Activated CD8-positive, alpha-beta memory T cell treated with anti-CD3 and anti-CD28 coated beads, Interleukin-2, amount 10 ng/mL, durations not matched to agents 7 days and 5 days (primary cell): ENCODE measurements around the gene UVRAG. TPM values are rescaled to one million over a fixed set of nuclear protein-coding genes. Genes with fewer than 3 reads are reported as not detected.
"Not testable (repeated sequence)": the region's sequence is repeated elsewhere in the genome, so short reads cannot be mapped to it uniquely, and the experiment has no call there.

Experiments
- ATAC-seq: fragments of 150-1000 bp; cut with Tn5 transposase; one replicate; pipeline ENCODE4 v1.10.0; 2021; ENCODE audit warnings: moderate library complexity
- CTCF ChIA-PET: fragments of 350-600 bp; sonication (Branson Sonifier 250); formaldehyde crosslinking; loops from one replicate; lab custom pipeline; 2021; ENCODE audit warnings: antibody characterized with exemption; lab: Charles Lee
- DNase-seq: peaks from one replicate; pipeline ENCODE4 v3.0.0-alpha.2; 2020
- H3K27ac Mint-ChIP-seq: one replicate; pipeline ENCODE4 v1.8.0; 2021; ENCODE audit warnings: mild to moderate bottlenecking, mixed read lengths
- H3K27me3 Mint-ChIP-seq: one replicate; pipeline ENCODE4 v1.8.0; 2021; ENCODE audit warnings: mixed read lengths
- H3K36me3 Mint-ChIP-seq: one replicate; pipeline ENCODE4 v1.8.0; 2021; ENCODE audit warnings: mild to moderate bottlenecking, mixed read lengths
- H3K4me1 Mint-ChIP-seq: one replicate; pipeline ENCODE4 v1.8.0; 2021; ENCODE audit warnings: mixed read lengths
- H3K4me3 Mint-ChIP-seq: one replicate; pipeline ENCODE4 v1.8.0; 2021; ENCODE audit warnings: mild to moderate bottlenecking, moderate library complexity, mixed read lengths
- H3K9me3 Mint-ChIP-seq: one replicate; pipeline ENCODE4 v1.8.0; 2022; ENCODE audit warnings: low read depth, mixed read lengths
- total RNA-seq, 2 experiments: library from RNA; stranded (reverse); gene quantifications; one replicate each; pipeline ENCODE4 v1.2.3, GENCODE V29; 2021

Gene UVRAG
- total RNA-seq, 2 experiments from 2014 or later, result 17.4 to 25.5 TPM

DNA sequence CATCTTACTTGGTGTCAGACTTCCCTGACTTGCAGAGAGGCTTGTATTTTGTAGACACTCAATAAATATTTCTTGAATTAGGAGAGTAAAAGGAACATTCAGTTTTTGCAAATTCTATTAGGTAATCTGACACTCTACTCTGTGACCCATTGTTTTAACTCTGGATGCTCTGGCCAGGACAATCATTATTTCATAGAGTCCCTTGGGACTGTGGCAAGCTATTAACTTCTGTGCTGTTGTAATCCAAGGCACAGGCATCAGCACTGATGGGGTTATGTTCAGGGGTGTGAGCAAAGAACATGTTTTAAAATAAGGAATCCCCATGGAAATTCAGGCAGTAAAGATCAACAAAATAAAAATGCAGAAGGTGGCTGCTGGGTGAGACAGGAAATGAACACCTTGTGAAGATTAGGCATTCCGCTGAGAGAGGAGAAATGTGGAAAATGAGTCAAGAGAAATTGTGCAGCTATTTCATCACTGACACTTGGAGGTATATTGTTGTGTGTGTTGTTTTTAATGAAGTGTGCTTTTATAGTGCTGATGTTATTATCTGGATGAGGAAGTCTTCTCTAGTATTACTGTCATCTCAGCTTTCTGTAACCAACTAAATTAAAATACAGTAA lies 216.1 kb downstream of the UVRAG start:
- Mint-ChIP-seq H3K27ac (no peak overlapping the region), H3K9me3 (no peaks in the 10 kb centered on the region), H3K4me1 (no peaks in the 10 kb centered on the region), H3K36me3 (peaks cover 15% of the 10 kb centered on the region), H3K4me3 (no peak overlapping the region), H3K27me3 (no peaks in the 10 kb centered on the region)
- DNase-seq (no peak), ATAC-seq (no peak)
- CTCF ChIA-PET, result no interaction called here

DNA sequence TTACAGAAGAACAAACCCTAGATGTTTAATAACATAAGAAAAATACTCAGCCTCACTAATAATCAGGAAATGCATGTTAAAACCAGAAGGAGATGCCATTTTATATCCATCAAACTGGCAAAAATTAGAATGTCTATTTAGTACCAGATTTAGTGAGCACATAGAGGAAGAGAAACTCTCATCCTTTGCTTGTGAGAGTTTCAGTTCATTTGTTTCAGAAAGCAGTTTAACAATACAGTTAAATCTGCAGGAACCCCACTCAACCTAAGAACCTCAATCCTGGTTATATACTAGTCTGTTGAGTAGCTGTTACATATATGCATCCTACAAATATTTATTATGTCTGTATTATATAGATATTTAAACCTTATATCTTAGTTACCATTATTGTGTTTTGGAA lies 218.7 kb downstream of the UVRAG start:
- Mint-ChIP-seq H3K36me3 (peaks cover 9% of the 10 kb centered on the region), H3K9me3 (no peaks in the 10 kb centered on the region)

DNA sequence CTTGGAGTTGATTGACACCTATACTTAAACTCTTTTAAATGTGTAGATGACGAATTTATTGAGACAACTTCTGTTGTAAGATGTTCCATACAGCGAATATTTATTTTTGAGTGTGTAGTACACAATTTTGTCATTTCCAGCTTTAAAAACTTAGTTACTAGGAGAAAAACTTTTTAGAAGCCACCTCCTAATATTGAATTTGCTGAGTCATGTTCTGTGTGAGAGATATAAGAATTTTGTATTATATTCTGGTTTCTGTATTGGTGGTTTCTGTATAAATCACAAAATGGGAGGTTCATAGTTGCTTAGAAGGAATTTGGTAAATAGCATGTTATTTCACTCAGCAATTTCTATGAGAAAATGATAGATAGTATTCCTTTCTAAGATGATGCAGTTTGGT lies 220.0 kb downstream of the UVRAG start:
- CTCF ChIA-PET, result no interaction called here
- Mint-ChIP-seq H3K9me3 (no peaks in the 10 kb centered on the region), H3K27me3 (no peaks in the 10 kb centered on the region), H3K27ac (no peak overlapping the region), H3K4me1 (no peaks in the 10 kb centered on the region), H3K4me3 (no peak overlapping the region), H3K36me3 (peaks cover 5% of the 10 kb centered on the region)
- DNase-seq, result no peak
- no peak for ATAC-seq

More for the DNA sequence above, 218.7 kb downstream of the UVRAG start:
- no peaks in the 10 kb centered on the region for H3K27me3 Mint-ChIP-seq
- no peak for DNase-seq
- H3K27ac Mint-ChIP-seq, result no peak overlapping the region
- no peaks in the 10 kb centered on the region for H3K4me1 Mint-ChIP-seq
- H3K4me3 Mint-ChIP-seq, result no peak overlapping the region
- no peak for ATAC-seq
- CTCF ChIA-PET, result interaction anchor here (1.0 kb wide), 1 partner anchor 9 kb away, joined by 3 read pairs; no protein-coding TSS in a partner anchor

DNA sequence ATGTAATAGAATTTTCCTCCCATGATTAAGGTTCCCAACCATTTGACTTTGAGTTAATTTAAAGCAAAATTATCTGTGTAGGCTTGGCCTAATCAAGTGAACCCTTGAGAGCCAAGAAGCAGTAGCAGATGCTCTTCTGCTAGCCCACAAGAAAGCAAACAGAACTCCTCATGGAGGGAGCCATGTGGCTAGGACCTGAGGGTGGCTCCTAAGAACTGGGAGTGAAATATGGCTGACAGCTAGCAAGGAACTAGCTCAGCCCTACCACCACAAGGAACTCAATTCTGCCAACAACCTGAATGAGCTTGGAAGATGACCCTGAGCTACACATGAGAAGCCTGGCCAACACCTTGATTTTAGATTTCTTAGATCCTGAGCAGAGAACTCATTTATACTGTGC lies 223.6 kb downstream of the UVRAG start:
- CTCF ChIA-PET, result interaction anchor here (1.5 kb wide), 1 partner anchor 141 kb away, joined by 4 read pairs; no protein-coding TSS in a partner anchor
- Mint-ChIP-seq H3K4me1 (no peaks in the 10 kb centered on the region), H3K4me3 (no peak overlapping the region), H3K27ac (no peak overlapping the region), H3K36me3 (peaks cover 5% of the 10 kb centered on the region), H3K27me3 (no peaks in the 10 kb centered on the region), H3K9me3 (no peaks in the 10 kb centered on the region)
- ATAC-seq, result no peak
- no peak for DNase-seq

DNA sequence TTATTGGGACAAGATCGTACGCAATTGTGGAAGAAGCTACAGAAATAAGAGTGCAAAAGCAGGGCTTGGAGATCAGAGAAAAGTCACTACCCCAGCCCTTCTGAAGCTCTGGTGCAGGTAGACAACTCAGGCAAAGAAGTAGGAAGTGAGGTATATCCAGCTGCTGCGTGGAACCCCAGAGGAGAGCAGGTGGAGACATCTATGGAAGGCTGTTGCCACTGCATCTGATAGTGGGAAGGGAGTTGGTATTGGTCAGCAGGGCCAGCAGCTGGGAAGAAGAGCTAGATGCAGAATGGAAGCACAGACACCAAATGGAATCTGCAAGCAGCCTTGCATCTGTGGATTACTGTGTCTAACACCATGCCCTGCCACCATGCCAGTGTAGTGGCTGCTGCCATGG lies 226.2 kb downstream of the UVRAG start:
- DNase-seq (no peak), ATAC-seq (no peak)
- Mint-ChIP-seq H3K4me1 (no peaks in the 10 kb centered on the region), H3K4me3 (no peak overlapping the region), H3K36me3 (peaks cover 7% of the 10 kb centered on the region), H3K9me3 (peaks cover 2% of the 10 kb centered on the region), H3K27me3 (no peaks in the 10 kb centered on the region), H3K27ac (no peak overlapping the region)
- CTCF ChIA-PET, result no interaction called here

DNA sequence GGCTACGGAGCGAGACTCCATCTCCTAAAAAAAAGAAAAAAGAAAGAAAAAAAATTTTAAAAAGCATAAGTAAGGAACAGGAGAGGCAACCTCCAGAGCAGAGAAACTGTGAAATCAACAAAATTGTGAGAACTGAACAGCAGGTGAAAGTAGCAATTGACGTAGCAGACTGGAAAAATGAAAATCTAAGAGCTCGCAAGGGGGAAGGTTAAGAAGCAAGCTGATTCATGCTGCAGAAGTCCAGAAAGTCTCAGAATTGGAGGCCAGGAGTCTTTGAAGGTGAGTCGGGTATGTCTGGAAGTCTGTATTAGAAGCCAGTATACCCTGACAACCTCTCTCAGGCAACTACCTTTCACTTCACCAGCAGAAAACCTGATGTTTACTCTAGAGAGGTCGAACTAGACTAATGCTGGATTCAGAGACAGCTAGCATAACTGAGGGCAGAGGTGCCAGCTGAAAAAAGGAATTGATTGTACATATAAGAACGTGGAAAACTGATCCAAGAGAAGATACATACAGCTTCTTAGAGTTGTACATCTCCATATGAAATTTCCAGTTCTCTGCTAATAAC lies 229.8 kb downstream of the UVRAG start:
- no peaks in the 10 kb centered on the region for H3K27me3 Mint-ChIP-seq
- CTCF ChIA-PET, result no interaction called here
- DNase-seq (no peak), ATAC-seq (no peak)
- H3K9me3 Mint-ChIP-seq, result peaks cover 14% of the 10 kb centered on the region
- no peak overlapping the region for H3K4me3 Mint-ChIP-seq
- no peak overlapping the region for H3K27ac Mint-ChIP-seq
- peaks cover 24% of the 10 kb centered on the region for H3K36me3 Mint-ChIP-seq
- H3K4me1 Mint-ChIP-seq, result no peaks in the 10 kb centered on the region

DNA sequence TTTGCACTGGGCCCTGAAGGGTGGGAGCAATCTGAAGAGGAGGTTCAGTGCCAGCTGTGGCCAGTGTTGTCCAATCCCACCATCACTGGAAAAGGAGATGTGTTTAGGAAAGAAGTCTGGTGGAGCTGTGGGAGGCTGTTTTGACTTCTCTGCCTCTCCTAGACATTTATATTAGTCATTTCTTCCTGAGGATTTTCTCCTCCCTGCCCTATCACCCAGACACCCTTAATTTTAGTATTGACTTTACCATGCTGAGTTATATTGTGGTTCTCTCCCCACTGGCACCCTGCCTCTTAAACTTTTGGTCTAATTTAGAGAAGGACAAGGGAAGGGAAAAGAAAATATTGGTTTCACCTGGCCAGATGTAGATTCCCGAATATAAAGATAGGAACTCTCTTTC lies 232.2 kb downstream of the UVRAG start:
- DNase-seq (no peak), ATAC-seq (no peak)
- no peak overlapping the region for H3K4me3 Mint-ChIP-seq
- H3K27me3 Mint-ChIP-seq, result no peaks in the 10 kb centered on the region
- no peak overlapping the region for H3K27ac Mint-ChIP-seq
- peaks cover 19% of the 10 kb centered on the region for H3K9me3 Mint-ChIP-seq
- H3K4me1 Mint-ChIP-seq, result no peaks in the 10 kb centered on the region
- CTCF ChIA-PET, result no interaction called here
- H3K36me3 Mint-ChIP-seq, result peaks cover 30% of the 10 kb centered on the region

DNA sequence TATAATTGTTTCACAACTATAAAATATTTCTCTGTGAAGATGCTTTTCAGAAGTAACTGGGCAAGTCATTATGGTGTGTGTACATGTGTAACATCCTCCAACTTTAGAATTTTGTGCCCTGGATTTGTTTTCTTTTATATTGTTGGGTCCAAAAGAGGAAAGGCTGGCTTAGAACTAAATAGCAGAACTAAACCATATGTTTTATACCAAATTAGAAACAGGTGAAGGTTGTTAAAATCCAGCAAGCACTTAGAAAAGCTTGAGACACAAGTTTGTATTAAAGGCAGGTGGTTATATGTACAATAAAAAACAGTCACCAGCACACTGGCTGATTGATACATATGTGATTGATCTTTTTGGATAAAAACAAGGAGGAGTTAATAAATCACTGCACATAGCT lies 232.8 kb downstream of the UVRAG start:
- Mint-ChIP-seq H3K9me3 (peaks cover 20% of the 10 kb centered on the region), H3K36me3 (peaks cover 34% of the 10 kb centered on the region), H3K4me3 (no peak overlapping the region), H3K27ac (no peak overlapping the region), H3K27me3 (no peaks in the 10 kb centered on the region), H3K4me1 (no peaks in the 10 kb centered on the region)
- no peak for ATAC-seq
- DNase-seq, result no peak
- CTCF ChIA-PET, result no interaction called here

DNA sequence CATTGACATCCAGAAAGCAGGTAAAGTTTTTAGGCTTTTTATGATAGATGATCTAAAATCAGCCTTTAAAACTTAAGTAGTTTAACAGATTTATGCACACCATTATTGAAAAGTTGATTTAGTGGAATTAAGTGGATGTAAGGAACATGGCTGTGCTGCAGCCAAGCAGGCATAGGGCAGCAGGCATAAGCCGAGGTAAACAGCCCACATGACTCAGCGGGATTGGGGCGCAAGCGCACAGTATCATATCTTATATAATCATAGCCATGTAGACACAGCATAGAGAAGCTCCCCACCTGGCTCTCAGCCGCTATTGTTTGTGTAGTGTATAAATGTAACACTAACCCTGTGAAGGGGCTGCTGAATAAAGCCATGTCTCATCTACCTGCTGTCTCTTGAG lies 233.8 kb downstream of the UVRAG start:
- Mint-ChIP-seq H3K4me1 (no peaks in the 10 kb centered on the region), H3K27ac (no peak overlapping the region), H3K36me3 (peaks cover 37% of the 10 kb centered on the region), H3K27me3 (no peaks in the 10 kb centered on the region), H3K9me3 (peaks cover 23% of the 10 kb centered on the region), H3K4me3 (no peak overlapping the region)
- CTCF ChIA-PET, result no interaction called here
- DNase-seq, result no peak
- ATAC-seq, result no peak

DNA sequence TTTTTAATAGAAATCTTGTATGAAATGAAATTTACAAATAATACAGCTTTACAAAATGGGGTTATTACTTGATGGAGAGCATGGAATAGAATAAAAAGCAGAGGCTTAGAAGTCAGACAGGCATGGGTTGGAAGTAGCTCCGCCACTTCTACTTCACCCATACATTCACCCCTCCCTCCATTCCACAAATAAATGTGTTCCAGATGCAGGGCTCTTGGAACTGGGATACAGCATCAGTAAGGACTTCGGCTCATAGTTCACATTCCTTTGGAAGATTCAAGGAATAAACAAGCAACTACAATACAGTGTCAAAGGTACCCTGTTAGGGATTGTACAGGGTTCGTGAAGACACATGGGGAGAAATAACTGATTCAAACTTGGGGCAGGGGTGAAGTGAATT lies 234.5 kb downstream of the UVRAG start:
- CTCF ChIA-PET, result no interaction called here
- peaks cover 39% of the 10 kb centered on the region for H3K36me3 Mint-ChIP-seq

DNA sequence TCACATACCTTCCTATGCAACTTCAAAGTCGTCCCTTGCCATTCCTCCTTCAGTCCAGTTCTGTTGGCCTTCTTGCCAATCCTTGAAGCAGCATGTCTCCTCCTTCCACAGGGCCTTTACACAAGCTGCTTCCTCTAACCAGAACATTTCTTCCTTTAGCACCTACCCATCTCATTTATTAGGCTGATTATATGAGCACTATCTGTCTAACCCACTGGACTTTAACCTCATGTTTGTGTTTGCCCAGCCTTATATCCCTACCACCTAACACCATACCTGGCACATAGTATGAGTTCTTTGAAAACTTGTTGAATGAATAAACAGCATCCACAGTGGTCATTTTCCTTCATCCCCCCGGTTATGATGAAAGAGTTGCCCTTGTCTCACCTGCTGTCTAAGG lies 236.9 kb downstream of the UVRAG start:
- Mint-ChIP-seq H3K27me3 (no peaks in the 10 kb centered on the region), H3K27ac (no peak overlapping the region), H3K9me3 (peaks cover 21% of the 10 kb centered on the region), H3K4me1 (no peaks in the 10 kb centered on the region), H3K36me3 (peaks cover 35% of the 10 kb centered on the region), H3K4me3 (no peak overlapping the region)
- ATAC-seq (no peak), DNase-seq (no peak)
- CTCF ChIA-PET, result no interaction called here

More for the DNA sequence above, 234.5 kb downstream of the UVRAG start:
- ATAC-seq, result no peak
- Mint-ChIP-seq H3K27me3 (no peaks in the 10 kb centered on the region), H3K4me3 (no peak overlapping the region), H3K27ac (no peak overlapping the region), H3K4me1 (no peaks in the 10 kb centered on the region), H3K9me3 (peaks cover 23% of the 10 kb centered on the region)
- DNase-seq, result no peak

DNA sequence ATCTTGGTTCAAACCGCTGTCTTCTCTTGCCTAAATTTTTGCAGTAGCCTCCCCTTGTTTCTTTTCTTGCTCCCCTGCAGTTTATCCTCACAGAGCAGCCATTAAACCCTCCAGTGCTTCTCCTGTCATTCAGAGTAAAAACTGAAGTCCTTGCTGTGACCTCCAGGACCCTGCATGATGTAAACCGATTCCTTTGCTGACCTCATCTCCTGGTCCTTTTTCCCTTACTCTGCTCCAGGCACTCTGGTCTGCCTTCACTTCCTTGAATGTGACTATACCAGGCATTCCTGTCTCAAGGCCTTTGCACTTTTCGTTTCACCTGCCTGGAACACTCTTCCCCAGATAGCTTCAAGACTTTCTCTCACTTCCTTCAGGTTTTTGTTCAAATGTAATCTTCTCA lies 239.3 kb downstream of the UVRAG start:
- ATAC-seq, result no peak
- Mint-ChIP-seq H3K36me3 (peaks cover 20% of the 10 kb centered on the region), H3K9me3 (peaks cover 12% of the 10 kb centered on the region), H3K4me1 (no peaks in the 10 kb centered on the region), H3K4me3 (no peak overlapping the region), H3K27me3 (no peaks in the 10 kb centered on the region), H3K27ac (no peak overlapping the region)
- CTCF ChIA-PET, result no interaction called here
- DNase-seq, result no peak

DNA sequence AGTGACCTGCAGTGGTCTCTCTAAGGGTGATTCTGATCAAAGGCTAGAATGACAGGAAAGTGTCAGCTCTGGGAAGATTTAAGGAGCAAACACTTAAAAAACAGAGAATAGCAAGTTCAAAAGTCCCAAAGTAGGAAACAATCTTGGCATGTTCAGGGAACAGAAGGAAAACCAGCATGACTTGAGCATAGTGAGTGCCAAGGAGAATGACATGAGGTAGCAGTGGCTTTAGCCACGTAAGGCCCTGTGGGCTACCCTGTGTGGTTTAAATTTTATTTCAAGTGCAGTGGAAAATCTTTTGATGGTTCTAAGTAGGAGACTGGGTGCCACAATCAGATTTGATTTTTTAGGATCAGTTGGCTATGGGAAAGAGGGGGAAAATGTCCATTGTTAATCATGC lies 241.9 kb downstream of the UVRAG start:
- Mint-ChIP-seq H3K27ac (no peak overlapping the region), H3K4me1 (no peaks in the 10 kb centered on the region), H3K36me3 (peaks cover 14% of the 10 kb centered on the region), H3K9me3 (peaks cover 6% of the 10 kb centered on the region), H3K4me3 (no peak overlapping the region), H3K27me3 (no peaks in the 10 kb centered on the region)
- CTCF ChIA-PET, result no interaction called here
- DNase-seq (no peak), ATAC-seq (no peak)

DNA sequence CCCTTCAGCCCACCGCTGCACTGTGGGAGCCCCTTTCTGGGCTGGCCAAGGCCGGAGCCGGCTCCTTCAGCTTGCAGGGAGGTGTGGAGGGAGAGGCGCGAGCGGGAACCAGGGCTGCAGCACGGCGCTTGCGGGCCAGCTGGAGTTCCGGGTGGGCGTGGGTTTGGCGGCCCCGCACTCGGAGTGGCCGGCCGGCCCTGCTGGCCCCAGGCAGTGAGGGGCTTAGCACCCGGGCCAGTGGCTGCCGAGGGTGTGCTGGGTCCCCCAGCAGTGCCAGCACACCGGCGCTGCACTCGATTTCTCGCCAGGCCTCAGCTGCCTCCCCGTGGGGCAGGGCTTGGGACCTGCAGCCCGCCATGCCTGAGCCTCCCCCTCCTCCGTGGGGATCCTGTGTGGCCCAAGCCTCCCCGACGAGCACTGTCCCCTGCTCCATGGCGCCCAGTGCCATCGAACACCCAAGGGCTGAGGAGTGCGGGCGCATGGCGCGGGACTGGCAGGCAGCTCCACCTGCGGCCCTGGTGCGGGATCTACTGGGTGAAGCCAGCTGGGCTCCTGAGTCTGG lies 245.5 kb downstream of the UVRAG start:
- H3K27ac Mint-ChIP-seq, ATAC-seq, CTCF ChIA-PET, H3K4me1 Mint-ChIP-seq, H3K36me3 Mint-ChIP-seq, H3K9me3 Mint-ChIP-seq, H3K27me3 Mint-ChIP-seq, H3K4me3 Mint-ChIP-seq, DNase-seq: not testable (repeated sequence)
